Thyroid gland (tissue), 4 donors: ENCODE measurements around the gene TADA3. TPM values are rescaled to one million over a fixed set of nuclear protein-coding genes. Genes with fewer than 3 reads are reported as not detected.
A peak's percentile ranks its signal among the peaks of the same experiment; 100 is the strongest.

Source experiments
- DNase-seq, 2 donors: peaks; one replicate each; pipeline ENCODE4 v3.0.0-alpha.2; 2019
- H3K27ac ChIP-seq, 3 donors: fragments of 200-600 bp; sonication (generic); 1 replicate in 2 of 3; 2 replicates in 1 of 3; pipeline ENCODE4 v1.5.1; 2016 to 2019; ENCODE audit warnings: mild to moderate bottlenecking in 1 of 3, moderate library complexity in 1 of 3
- H3K27me3 ChIP-seq: fragments of 200-600 bp; sonication (generic); one replicate; pipeline ENCODE4 v1.5.1; 2019
- H3K36me3 ChIP-seq, 2 donors: fragments of 200-600 bp; sonication (generic); one replicate each; pipeline ENCODE4 v1.5.1; 2016 to 2019
- H3K4me1 ChIP-seq, 2 donors: fragments of 200-600 bp; sonication (generic); one replicate each; pipeline ENCODE4 v1.5.1; 2017 to 2019
- H3K4me3 ChIP-seq, 3 donors: fragments of 200-600 bp; sonication (generic); replicated peaks in 1 of 3; 1 replicate in 2 of 3; 2 replicates in 1 of 3; pipeline ENCODE4 v1.5.1; 2016; ENCODE audit warnings: mild to moderate bottlenecking in 1 of 3
- H3K9me3 ChIP-seq: fragments of 200-600 bp; sonication (generic); one replicate; pipeline ENCODE4 v1.5.1; 2017
- CTCF ChIP-seq, 6 experiments: fragments of 200-600 bp in 3 of 6; fragments of 450-650 bp in 3 of 6; sonication (generic) in 3 of 6; IDR thresholded peaks; one replicate each; pipeline ENCODE4 v1.5.1; 2016 to 2019; ENCODE audit warnings: antibody characterized with exemption in 6 of 6, mild to moderate bottlenecking in 2 of 6, inconsistent platforms in 1 of 6, moderate library complexity in 1 of 6
- POLR2A ChIP-seq, 2 donors: fragments of 450-650 bp; IDR thresholded peaks; one replicate each; pipeline ENCODE4 v1.6.1; 2017; ENCODE audit warnings: antibody characterized with exemption in 2 of 2, mild to moderate bottlenecking in 2 of 2, moderate library complexity in 1 of 2
- WGBS, 2 donors: methylation state at CpG; one replicate each; pipeline ENCODE4 v1.1.5; 2017; 5-methylcytosine and 5-hydroxymethylcytosine counted together
- intact Hi-C: fragments of 100-400 bp; cut with DNase I; formaldehyde crosslinking; loops from one replicate; pipeline ENCODE4 v1.15.1; 2023
- total RNA-seq, 4 donors: library from RNA; depleted of rRNA; stranded (reverse); fragments of >200 nt; gene quantifications; one replicate each; pipeline ENCODE4 v1.2.3, GENCODE V29; 2016

TADA3 gene
- total RNA-seq, 4 donors from 2014 or later, result 64.2 to 93.3 (median 83.3) TPM

DNA sequence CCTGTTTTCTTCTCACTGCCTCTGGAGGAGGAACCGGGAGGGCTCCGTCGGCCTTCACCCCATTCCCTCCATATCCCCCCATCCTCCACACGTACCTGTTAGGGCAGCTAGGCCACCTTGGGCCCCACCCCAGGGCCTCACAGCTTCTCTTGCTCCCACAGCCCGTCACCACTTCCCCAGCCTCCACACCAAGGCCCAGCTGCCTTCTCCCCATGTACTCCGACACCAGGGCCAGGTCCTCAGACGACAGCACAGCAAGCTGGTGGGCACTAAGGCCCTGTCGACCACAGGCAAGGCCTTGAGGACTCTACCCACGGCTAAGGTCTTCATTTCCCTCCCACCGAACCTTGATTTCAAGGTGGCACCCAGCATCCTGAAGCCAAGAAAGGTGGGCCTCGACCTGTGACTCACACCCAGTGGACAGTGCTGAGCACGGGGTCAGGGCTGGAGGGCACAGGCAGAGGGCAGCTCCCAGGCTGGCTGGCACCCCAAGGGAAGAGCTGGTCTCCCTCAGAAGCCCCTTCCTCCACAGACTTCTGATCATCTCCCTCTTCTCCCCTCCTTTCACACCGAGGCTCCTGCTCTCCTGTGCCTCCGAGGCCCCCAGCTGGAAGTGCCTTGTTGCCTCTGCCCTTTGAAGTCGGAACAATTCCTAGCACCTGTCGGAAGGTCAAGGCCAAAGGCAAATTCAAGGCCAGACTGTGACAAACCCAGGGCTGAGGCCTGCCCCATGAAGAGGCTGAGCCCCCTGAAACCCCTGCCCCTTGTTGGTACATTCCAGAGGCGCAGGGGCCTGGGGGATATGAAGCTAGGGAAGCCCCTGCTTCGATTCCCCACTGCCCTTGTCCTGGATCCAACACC lies 42.5 kb upstream of the TADA3 start:
- H3K4me3 ChIP-seq, result no peak overlapping the region
- no peaks in the 10 kb centered on the region for H3K27me3 ChIP-seq
- no peak for DNase-seq
- 85 to 89% methylated on average over 14 to 18 of the region's 18 CpGs for WGBS, 2 donors
- no peaks in the 10 kb centered on the region for H3K4me1 ChIP-seq
- no peak for TF ChIP-seq POLR2A (IDR thresholded peaks at IDR 0.05)
- no peaks in the 10 kb centered on the region for H3K9me3 ChIP-seq
- no peak overlapping the region for H3K27ac ChIP-seq
- intact Hi-C loops, result no loop called here
- H3K36me3 ChIP-seq, result peaks cover 8 to 18% of the 10 kb centered on the region in 2 donors

- TF ChIP-seq POLR2A (IDR thresholded peaks at IDR 0.05) (no peak), CTCF (IDR thresholded peaks at IDR 0.05) (no peak)
- peaks cover 8 to 14% of the 10 kb centered on the region in 2 donors for H3K36me3 ChIP-seq
- WGBS, 2 donors, result 91% methylated on average over 7 of the region's 9 CpGs; no CpG with 5 or more reads in 1 of the 2 donors
These were observed 40.8 kb upstream of the TADA3 start for GRCh38 chr3:9833078-9833477.

GRCh38 chr3:9831253-9831652 lies 39.0 kb upstream of the TADA3 start:
- Histone ChIP-seq H3K27me3 (no peaks in the 10 kb centered on the region), H3K9me3 (no peaks in the 10 kb centered on the region), H3K27ac (no peak overlapping the region), H3K4me3 (no peak overlapping the region), H3K4me1 (no peaks in the 10 kb centered on the region), H3K36me3 (peaks cover 8 to 14% of the 10 kb centered on the region in 2 donors)
- DNase-seq, result no peak
- intact Hi-C loops, result no loop called here
- no peak for TF ChIP-seq POLR2A (IDR thresholded peaks at IDR 0.05)
- no peak for TF ChIP-seq CTCF (IDR thresholded peaks at IDR 0.05)
- 93 to 99% methylated on average over 3 of the region's 3 CpGs for WGBS, 2 donors

More at GRCh38 chr3:9833078-9833477, 40.8 kb upstream of the TADA3 start:
- Histone ChIP-seq H3K27ac (no peak overlapping the region), H3K4me1 (no peaks in the 10 kb centered on the region), H3K4me3 (no peak overlapping the region), H3K9me3 (no peaks in the 10 kb centered on the region), H3K27me3 (no peaks in the 10 kb centered on the region)
- DNase-seq, result no peak
- intact Hi-C loops, result no loop called here

DNA sequence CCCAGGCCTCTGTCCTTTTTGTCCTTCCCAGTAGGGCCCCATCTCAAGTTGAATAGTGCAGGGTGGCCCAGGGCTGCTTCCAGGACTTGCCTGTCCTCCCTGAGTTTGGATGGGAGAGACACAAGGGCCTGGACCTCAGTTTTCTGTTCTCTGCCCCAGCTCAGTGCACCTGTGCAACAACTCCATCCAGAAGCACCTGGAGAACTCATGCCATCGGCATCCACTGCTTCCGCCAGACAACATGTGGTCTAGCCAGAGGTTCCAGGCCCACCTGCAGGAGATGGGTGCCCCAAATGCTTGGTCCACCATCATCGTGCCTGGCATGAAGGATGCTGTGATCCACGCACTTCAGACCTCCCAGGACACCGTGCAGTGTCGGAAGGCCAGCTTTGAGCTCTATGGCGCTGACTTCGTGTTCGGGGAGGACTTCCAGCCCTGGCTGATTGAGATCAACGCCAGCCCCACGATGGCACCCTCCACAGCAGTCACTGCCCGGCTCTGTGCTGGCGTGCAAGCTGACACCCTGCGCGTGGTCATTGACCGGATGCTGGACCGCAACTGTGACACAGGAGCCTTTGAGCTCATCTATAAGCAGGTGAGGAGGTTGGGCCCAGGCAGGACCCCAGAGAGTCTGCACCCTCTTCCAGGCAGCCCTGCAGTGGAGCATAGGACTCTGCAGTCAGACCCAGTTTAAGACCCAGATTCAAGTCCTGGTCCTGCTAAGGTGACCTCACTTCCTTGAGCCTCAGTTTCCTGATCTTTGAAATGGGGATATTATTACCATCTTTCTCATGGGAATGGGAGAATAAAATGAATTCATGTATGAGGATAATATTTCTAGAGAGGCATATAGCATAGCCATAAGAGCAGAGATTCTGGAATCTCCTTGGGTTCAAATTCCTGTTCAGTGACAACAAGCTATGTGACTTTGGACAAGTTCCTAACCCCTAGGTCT lies 36.8 kb upstream of the TADA3 start:
- TF ChIP-seq CTCF (IDR thresholded peaks at IDR 0.05) (no peak), POLR2A (IDR thresholded peaks at IDR 0.05) (no peak)
- Histone ChIP-seq H3K4me1 (no peaks in the 10 kb centered on the region), H3K9me3 (no peaks in the 10 kb centered on the region), H3K4me3 (no peak overlapping the region), H3K27ac (no peak overlapping the region), H3K36me3 (peaks cover 0 to 6% of the 10 kb centered on the region in 2 donors), H3K27me3 (no peaks in the 10 kb centered on the region)
- WGBS, 2 donors, result 92 to 98% methylated on average over 5 to 16 of the region's 17 CpGs
- DNase-seq, result no peak
- intact Hi-C loops, result no loop called here

- peak in 1 of 6 experiments; percentile 5 for TF ChIP-seq CTCF (IDR thresholded peaks at IDR 0.05)
- no peak for TF ChIP-seq POLR2A (IDR thresholded peaks at IDR 0.05)
- intact Hi-C loops, result no loop called here
- no peaks in the 10 kb centered on the region for H3K9me3 ChIP-seq
- no peak overlapping the region for H3K27ac ChIP-seq
- 79 to 80% methylated on average over 20 of the region's 20 CpGs for WGBS, 2 donors
- no peak for DNase-seq
- no peaks in the 10 kb centered on the region for H3K27me3 ChIP-seq
- H3K36me3 ChIP-seq, result no peaks in the 10 kb centered on the region
- H3K4me3 ChIP-seq, result no peak overlapping the region
- no peaks in the 10 kb centered on the region for H3K4me1 ChIP-seq
These were observed 34.7 kb upstream of the TADA3 start for GRCh38 chr3:9826815-9827573.
